Stimulated activated CD8-positive, alpha-beta memory T cell treated with anti-CD3 and anti-CD28 coated beads, Interleukin-15, amount 100 ng/mL, for 24 hours (primary cell): ENCODE results near the gene GARIN3.

ENCODE experiments used
- DNase-seq: peaks from one replicate; pipeline ENCODE4 v3.0.0-alpha.2; 2020; ENCODE audit warnings: low read depth

The GARIN3 gene

DNA sequence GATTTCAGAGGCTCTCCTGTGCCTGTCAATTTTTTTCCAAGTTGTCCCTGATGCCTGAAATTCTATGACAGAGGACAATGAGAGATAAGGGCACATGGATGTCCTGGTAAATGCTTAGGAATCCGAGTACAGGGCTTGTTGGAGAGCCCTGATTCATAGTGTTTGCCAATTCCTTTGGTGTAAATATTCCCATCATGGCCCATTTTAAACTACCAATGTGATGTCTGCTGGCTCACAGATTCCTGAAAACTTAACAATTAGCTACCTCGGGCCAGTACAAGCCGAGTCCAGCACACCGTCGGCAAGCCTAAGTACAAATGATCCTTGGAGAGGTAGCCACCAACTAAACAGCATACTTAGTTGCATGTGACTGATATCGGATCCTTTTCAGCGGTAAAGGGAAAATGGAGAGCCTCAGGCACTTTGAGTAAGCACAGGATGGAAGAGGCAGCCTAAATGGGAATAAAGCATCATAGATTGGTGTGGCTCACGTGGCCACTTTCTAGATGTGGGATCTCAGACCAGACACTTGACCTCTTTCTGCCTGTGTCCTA is 18.1 kb upstream of the GARIN3 start:
- no peak for DNase-seq

DNA sequence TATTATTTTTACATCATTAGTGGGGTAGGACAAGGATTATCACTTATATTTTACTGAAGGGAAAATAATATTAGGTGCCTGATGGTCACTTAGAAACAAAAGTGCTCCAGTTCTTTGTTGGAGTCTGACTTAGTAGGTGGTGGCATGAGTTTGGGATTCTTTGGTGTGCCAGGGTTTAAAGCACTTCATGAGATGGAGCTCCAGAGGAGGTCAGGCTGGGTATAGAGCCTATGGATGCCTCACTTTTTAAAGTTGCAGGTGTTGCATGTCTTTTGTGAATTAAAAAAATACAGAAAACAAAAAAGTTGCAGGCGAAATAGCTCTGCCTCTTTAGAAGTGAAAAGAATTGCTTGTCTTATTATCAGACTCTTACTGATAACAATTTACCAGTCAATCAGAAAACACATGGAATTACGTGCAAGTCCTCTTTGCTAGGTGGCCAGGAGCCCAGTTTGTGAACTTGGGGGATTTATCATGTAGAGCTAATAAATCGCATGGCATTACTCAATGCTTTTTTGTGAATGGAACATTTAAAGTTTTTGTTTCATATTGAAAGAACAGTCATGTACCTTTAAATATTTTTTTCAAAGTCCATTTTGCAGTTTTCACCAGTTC is 16.2 kb upstream of the GARIN3 start:
- DNase-seq, result no peak

- no peak for DNase-seq
These were observed 14.6 kb upstream of the GARIN3 start, which contains the start of gene ITK for GRCh38 chr5:157180374-157181264. ITK (plus strand) TSS chr5:157180840; CDS start chr5:157180978, 138 bp downstream.

DNA sequence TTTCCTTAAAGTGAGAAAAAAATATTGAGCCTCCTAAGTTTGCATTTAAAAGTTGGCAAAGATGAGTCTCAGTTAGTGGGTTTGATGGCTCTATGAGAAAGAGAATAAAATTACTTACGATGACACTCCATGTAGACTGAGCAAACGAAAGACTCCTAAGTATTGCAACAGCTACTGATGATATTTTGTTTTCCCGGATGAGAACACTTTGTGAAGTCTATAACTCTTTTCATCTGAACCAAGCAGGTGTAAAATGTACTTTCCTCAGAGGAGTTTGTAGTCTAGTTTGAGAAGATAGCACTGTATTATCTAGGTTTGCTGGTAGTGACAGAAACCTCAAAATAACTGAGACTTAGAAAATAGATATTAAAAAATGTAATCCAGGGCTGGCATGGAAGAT is 12.9 kb upstream of the GARIN3 start:
- no peak for DNase-seq

DNA sequence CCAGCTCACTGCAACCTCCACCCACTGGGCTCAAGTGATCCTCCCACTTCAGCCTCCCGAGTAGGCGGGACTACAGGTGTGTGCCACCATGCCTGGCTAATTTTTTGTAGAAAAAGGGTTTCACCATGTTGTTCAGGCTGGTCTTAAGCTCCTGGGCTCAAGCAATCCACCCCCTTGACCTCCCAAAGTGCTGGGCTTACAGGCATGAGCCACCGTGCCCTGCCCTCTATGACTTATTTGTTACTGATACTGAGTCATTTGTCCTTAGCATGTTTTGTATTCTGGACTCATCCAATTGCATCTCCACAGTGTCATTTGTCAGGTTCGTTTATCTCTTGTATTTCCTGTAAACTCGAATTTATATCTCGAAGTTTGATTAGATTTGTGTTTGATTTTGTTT is 11.9 kb upstream of the GARIN3 start:
- no peak for DNase-seq

- DNase-seq, result no peak
These were observed 9.1 kb upstream of the GARIN3 start for GRCh38 chr5:157175071-157175612.

DNA sequence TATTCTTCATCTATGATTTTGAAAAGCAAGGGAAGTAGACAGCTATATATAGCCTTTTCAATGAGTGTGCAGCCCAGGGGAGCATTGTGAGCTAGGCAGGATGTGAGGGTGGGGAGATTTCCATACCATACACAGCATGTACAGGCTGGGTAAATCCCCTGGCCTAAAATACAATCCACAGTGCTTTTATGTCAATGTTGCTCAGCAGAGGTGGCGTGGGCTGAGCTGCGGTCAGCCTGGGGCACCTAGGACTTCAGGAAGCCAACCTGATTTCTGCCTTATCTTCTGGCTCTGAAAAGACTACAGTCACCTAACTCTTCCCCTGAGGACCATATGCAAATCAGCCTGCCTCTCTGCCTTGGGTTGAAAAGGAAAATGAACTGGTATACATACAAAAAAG is 6.3 kb upstream of the GARIN3 start:
- DNase-seq, result peak; percentile 52

DNA sequence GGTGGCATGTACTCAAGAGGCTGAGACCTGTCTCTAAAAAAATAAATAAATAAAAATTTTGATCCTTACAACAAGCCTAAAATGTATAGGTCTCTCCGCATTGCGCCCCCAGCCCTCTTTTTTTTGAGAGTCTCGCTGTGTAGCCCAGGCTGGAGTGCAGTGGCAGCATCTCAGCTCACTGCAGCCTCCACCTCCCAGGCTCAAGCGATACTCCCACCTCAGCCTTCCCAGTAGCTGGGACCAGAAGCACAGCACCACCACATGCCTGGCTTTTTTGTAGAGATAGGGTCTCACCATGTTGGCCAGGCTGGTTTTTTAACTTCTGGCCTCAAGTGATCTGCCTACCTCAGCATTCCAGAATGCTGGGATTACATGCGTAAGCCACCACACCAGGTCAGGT is 2.2 kb upstream of the GARIN3 start:
- DNase-seq, result no peak

DNA sequence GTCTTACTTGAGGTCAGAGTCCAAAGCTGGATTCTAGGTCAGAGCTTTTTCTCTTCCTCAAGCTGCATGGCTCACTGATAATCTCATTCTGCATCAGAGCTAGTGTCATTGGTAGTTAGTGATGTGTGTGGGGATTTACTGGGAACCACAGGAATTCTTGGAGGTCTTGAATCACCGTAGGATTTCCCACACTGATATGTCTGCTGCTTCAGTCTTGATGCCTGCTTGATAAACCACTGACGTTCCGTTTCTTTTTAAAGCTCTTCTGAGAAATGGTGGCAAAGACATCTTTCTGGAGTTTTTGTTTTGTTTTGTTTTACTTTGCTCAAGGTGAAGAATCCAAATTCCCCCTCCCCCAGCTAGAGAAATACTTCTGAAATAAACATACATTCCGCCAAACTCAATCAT is 1.2 kb upstream of the GARIN3 start:
- DNase-seq, result no peak

- no peak for DNase-seq
These were observed 396 bp downstream of the GARIN3 start for GRCh38 chr5:157165668-157166067.

DNA sequence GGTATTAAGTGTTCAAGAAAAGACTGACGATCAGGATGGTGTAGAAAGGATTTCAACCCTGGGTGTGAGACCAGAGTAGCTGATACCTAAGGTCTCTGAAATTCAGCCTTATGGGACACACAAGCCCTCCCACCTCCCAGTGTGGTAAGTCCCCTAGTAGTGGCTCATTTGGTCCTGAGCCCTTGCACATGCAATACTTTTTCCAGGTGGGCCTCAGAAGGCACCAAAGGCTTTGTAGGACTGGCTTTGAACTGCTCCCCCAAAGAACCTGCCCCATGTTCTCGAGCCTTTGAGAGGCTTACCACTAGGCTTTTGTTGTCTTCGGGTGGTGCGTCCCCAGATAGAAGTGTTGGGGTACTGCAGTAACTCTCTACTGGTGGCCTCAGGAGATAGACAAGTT is 803 bp downstream of the GARIN3 start:
- DNase-seq, result no peak

GRCh38 chr5:157164521-157164920 is 1.5 kb downstream of the GARIN3 start:
- DNase-seq, result no peak

DNA sequence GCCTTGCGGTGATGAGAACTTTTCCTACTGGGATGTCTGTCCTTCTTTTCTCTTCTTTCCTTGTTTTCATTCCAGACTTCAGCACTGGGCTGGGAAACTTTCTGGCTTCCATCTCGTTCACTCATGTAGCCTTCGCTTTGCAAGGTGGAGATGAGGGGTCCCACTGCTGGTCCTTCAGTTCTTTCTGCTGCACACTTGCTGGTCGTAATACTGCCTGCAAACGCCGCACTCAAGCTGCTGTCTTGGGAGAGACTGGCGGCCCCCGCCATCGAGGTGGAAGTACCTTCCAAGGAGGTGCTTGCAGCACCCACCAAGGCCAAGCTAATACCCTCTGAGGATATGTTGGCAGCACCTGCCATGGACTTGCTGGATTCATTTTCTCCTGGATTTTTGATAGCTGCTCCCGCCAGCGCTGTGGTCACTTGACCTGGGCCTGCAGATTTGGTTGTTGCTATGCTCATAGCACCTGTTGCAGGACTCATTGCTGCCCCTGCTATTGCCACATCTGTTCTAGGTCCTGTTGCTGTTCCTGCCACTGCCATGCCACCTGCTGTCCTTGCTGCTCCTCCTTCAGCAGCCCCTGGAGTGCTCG is 3.0 kb downstream of the GARIN3 start:
- DNase-seq, result no peak

- no peak for DNase-seq
These were observed 4.1 kb downstream of the GARIN3 start for GRCh38 chr5:157161996-157162395.

GRCh38 chr5:157160001-157160400 is 6.1 kb downstream of the GARIN3 start:
- no peak for DNase-seq

- no peak for DNase-seq
These were observed 6.8 kb downstream of the GARIN3 start for GRCh38 chr5:157159209-157159751.

DNA sequence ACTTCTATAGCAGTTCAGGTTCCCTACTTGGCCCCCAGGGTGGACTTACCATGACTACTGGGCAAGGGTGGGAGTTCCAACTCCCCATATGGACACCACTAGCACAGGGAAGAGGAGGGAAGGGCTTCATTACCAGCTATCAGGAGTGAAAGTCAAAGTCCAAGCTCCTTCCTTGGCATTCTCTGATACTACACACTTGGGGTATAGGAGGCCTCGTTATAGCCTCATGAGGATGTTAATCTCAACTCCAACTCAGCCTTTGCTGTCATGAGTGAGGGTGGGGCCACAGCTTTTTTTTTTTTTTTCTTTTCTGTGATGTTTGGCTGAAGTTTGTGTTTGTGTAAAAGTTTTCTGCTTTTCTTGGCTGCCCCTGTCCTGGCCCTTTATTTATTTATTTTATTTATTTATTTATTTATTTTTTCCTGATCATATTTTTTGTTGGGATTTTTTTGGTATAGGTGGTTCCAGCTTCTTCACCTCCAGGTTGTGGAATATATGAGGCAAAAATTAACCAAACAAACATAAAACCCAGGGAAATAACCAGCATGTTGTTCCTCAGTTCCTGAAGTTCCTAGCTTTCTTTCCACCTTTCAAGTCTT is 8.7 kb downstream of the GARIN3 start:
- no peak for DNase-seq

- DNase-seq, result no peak
These were observed 10.8 kb downstream of the GARIN3 start for GRCh38 chr5:157155297-157155696.

DNA sequence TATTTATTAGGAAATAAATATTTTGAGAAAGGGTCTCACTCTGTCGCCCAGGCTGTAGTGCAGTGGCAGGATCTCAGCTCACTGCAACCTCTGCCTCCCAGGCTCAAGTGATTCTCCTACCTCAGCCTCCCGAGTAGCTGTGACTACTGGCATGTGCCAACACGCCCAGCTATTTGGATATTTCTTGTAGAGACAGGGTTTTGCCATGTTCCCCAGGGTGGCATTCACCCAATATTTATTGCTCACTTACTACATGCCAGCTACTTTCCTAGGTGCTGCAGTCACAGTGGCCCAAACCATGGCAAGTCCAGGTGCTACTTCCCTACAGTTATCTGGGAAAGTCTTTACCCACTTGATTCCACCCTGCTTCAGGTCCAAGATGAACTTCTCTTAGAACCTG is 15.1 kb downstream of the GARIN3 start:
- DNase-seq, result no peak

DNA sequence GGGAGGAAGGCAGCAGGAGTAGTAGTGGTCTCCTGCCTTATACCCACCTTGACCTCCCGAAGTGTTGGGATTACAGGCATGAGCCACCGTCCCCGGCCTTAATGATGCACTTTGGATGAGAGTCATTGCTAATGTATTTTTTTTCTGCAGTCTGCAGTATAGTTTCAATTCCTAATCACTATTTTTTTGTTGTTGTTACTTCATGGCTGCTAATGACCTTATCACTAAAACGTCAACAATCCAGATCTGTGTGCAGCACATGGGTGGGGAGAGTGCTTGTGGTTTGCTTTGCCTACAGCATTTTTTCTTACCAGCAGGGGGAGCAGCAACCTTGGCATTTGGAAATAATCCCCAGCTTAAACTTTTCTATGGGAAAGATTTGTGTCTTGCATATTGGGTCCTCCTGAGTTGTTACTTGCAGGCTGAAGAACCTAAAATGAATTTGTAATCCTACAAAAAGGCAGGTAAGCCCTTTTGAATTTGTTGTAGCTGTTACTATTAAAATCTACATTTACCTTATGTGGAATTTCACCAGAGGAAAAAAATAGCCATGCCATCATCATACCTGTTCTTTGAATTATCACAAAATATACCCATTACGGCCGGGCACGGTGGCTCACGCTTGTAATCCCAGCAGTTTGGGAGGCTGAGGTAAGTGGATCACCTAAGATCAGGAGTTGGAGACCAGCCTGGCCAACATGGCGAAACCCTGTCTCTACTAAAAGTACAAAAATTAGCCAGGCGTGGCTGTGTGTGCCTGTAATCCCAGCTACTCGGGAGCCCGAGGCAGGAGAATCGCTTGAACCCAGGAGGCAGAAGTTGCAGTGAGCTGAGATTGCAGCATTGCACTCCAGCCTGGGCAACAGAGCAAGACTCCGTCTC is 17.1 kb downstream of the GARIN3 start:
- peak; percentile 43 for DNase-seq
